ENCODE results near the gene PKNOX1. TPM values are rescaled to one million over a fixed set of nuclear protein-coding genes. Genes with fewer than 3 reads are reported as not detected.
"Not testable (repeated sequence)": the region's sequence is repeated elsewhere in the genome, so short reads cannot be mapped to it uniquely, and the experiment has no call there.

The PKNOX1 gene
- total RNA-seq, 4 donors from 2014 or later: 4.9 to 13.8 (median 8.8) TPM

- TF ChIP-seq CTCF (IDR thresholded peaks at IDR 0.05) (no peak), POLR2A (IDR thresholded peaks at IDR 0.05) (no peak)
- DNase-seq (ENCODE audit: low spot score in 2 of 2): no peak
- intact Hi-C loops (cut with DNase I; ENCODE audit: low total_unique reads): no loop called here
- 51 to 54% methylated on average over 6 of the region's 6 CpGs for WGBS, 2 donors
- no peak overlapping the region for H3K4me3 ChIP-seq (ENCODE audit: low read depth, poor library complexity, severe bottlenecking)
Observed at GRCh38 chr21:42942244-42942643, 32.1 kb upstream of the PKNOX1 start.

- WGBS, 2 donors: 39 to 55% methylated on average over 13 of the region's 13 CpGs
- H3K4me3 ChIP-seq (ENCODE audit: low read depth, poor library complexity, severe bottlenecking); intact Hi-C loops (cut with DNase I; ENCODE audit: low total_unique reads): not testable (repeated sequence)
- peak in 1 of 2 donors; percentile 62 for DNase-seq (ENCODE audit: low spot score in 2 of 2)
Observed at GRCh38 chr21:42949094-42949755, 25.1 kb upstream of the PKNOX1 start.

GRCh38 chr21:42951193-42951592, 23.2 kb upstream of the PKNOX1 start:
- intact Hi-C loops (cut with DNase I; ENCODE audit: low total_unique reads); H3K4me3 ChIP-seq (ENCODE audit: low read depth, poor library complexity, severe bottlenecking): not testable (repeated sequence)
- 94% methylated on average over 9 of the region's 9 CpGs for WGBS, 2 donors
- peak in 1 of 2 donors; percentile 6 for DNase-seq (ENCODE audit: low spot score in 2 of 2)

GRCh38 chr21:42956824-42957630, 17.3 kb upstream of the PKNOX1 start:
- WGBS, 2 donors: 83 to 84% methylated on average over 13 of the region's 13 CpGs
- peak in 1 of 2 donors; percentile 53 for DNase-seq (ENCODE audit: low spot score in 2 of 2)
- no peak for TF ChIP-seq POLR2A (IDR thresholded peaks at IDR 0.05)
- no peak overlapping the region for H3K4me3 ChIP-seq (ENCODE audit: low read depth, poor library complexity, severe bottlenecking)
- intact Hi-C loops (cut with DNase I; ENCODE audit: low total_unique reads): no loop called here

GRCh38 chr21:42958122-42958521, 16.2 kb upstream of the PKNOX1 start:
- intact Hi-C loops (cut with DNase I; ENCODE audit: low total_unique reads); H3K4me3 ChIP-seq (ENCODE audit: low read depth, poor library complexity, severe bottlenecking): not testable (repeated sequence)
- 61 to 80% methylated on average over 6 of the region's 6 CpGs for WGBS, 2 donors
- DNase-seq (ENCODE audit: low spot score in 2 of 2): peak in 1 of 2 donors; percentile 14

GRCh38 chr21:42959728-42960127, 14.6 kb upstream of the PKNOX1 start:
- intact Hi-C loops (cut with DNase I; ENCODE audit: low total_unique reads): no loop called here
- no peak for TF ChIP-seq POLR2A (IDR thresholded peaks at IDR 0.05)
- no peak for TF ChIP-seq CTCF (IDR thresholded peaks at IDR 0.05)
- WGBS, 2 donors: 83 to 91% methylated on average over 3 of the region's 3 CpGs

GRCh38 chr21:42962380-42963007, 11.9 kb upstream of the PKNOX1 start:
- WGBS, 2 donors: 56 to 72% methylated on average over 6 of the region's 6 CpGs
- H3K4me3 ChIP-seq (ENCODE audit: low read depth, poor library complexity, severe bottlenecking): no peak overlapping the region
- peak in 1 of 2 donors; percentile 9 for DNase-seq (ENCODE audit: low spot score in 2 of 2)
- intact Hi-C loops (cut with DNase I; ENCODE audit: low total_unique reads): no loop called here
- no peak for TF ChIP-seq CTCF (IDR thresholded peaks at IDR 0.05)
- no peak for TF ChIP-seq POLR2A (IDR thresholded peaks at IDR 0.05)

More at GRCh38 chr21:42959728-42960127, 14.6 kb upstream of the PKNOX1 start:
- no peak overlapping the region for H3K4me3 ChIP-seq (ENCODE audit: low read depth, poor library complexity, severe bottlenecking)
- no peak for DNase-seq (ENCODE audit: low spot score in 2 of 2)
